ENCODE data around the gene C1GALT1C1.
"Not testable (repeated sequence)": the region's sequence is repeated elsewhere in the genome, so short reads cannot be mapped to it uniquely, and the experiment has no call there.

C1GALT1C1 gene

GRCh38 chrX:120653000-120653399 lies 23.1 kb upstream of the C1GALT1C1 start:
- H3F3A ChIP-seq (ENCODE audit: control insufficient read depth, insufficient read depth): no peaks in the 10 kb centered on the region
- H3K4me2 ChIP-seq (ENCODE audit: low read length): no peak overlapping the region
- no peaks in the 10 kb centered on the region for H3K27me3 ChIP-seq (ENCODE audit: control insufficient read depth, low read length)
- H3K4me1 ChIP-seq (ENCODE audit: control insufficient read depth, low read length): peaks cover 12% of the 10 kb centered on the region
- no peaks in the 10 kb centered on the region for H3K9me3 ChIP-seq (ENCODE audit: control insufficient read depth, insufficient read depth, low read length)
- no peaks in the 10 kb centered on the region for H3K36me3 ChIP-seq (ENCODE audit: control insufficient read depth, low read length)
- no peaks in the 10 kb centered on the region for H3K9me2 ChIP-seq (replicated peaks; ENCODE audit: control insufficient read depth, low read length)
- no peak overlapping the region for H3K4me3 ChIP-seq (ENCODE audit: low read length)
- no peak overlapping the region for H3K27ac ChIP-seq (ENCODE audit: low read depth, low read length)
- no peaks in the 10 kb centered on the region for H4K20me1 ChIP-seq (ENCODE audit: control insufficient read depth, insufficient read depth, low read depth, low read length)
- no peak for TF ChIP-seq EZH2phosphoT487 (IDR thresholded peaks at IDR 0.05; ENCODE audit: borderline replicate concordance, low read length)
- TF ChIP-seq CTCF (IDR thresholded peaks at IDR 0.05; ENCODE audit: low read depth, low read length, poor library complexity, severe bottlenecking): no peak
- H3K79me2 ChIP-seq (ENCODE audit: control insufficient read depth, low read length): no peaks in the 10 kb centered on the region

- not testable (repeated sequence) for H3K9me3 ChIP-seq (ENCODE audit: control insufficient read depth, insufficient read depth, low read length); H3K27ac ChIP-seq (ENCODE audit: low read depth, low read length); H3K79me2 ChIP-seq (ENCODE audit: control insufficient read depth, low read length); H4K20me1 ChIP-seq (ENCODE audit: control insufficient read depth, insufficient read depth, low read depth, low read length); H3K9me2 ChIP-seq (replicated peaks; ENCODE audit: control insufficient read depth, low read length); H3K4me2 ChIP-seq (ENCODE audit: low read length); H3K4me3 ChIP-seq (ENCODE audit: low read length); H3F3A ChIP-seq (ENCODE audit: control insufficient read depth, insufficient read depth); H3K27me3 ChIP-seq (ENCODE audit: control insufficient read depth, low read length); H3K36me3 ChIP-seq (ENCODE audit: control insufficient read depth, low read length)
- peaks cover 12% of the 10 kb centered on the region for H3K4me1 ChIP-seq (ENCODE audit: control insufficient read depth, low read length)
Observed at GRCh38 chrX:120652256-120652655, 22.4 kb upstream of the C1GALT1C1 start.

- peaks cover 12% of the 10 kb centered on the region for H3K4me1 ChIP-seq (ENCODE audit: control insufficient read depth, low read length)
- no peaks in the 10 kb centered on the region for H3K9me2 ChIP-seq (replicated peaks; ENCODE audit: control insufficient read depth, low read length)
- H3K27ac ChIP-seq (ENCODE audit: low read depth, low read length): no peak overlapping the region
- no peaks in the 10 kb centered on the region for H3K27me3 ChIP-seq (ENCODE audit: control insufficient read depth, low read length)
- no peak overlapping the region for H3K4me2 ChIP-seq (ENCODE audit: low read length)
- H3K9me3 ChIP-seq (ENCODE audit: control insufficient read depth, insufficient read depth, low read length): no peaks in the 10 kb centered on the region
- TF ChIP-seq EZH2phosphoT487 (IDR thresholded peaks at IDR 0.05; ENCODE audit: borderline replicate concordance, low read length): no peak
- no peak for TF ChIP-seq CTCF (IDR thresholded peaks at IDR 0.05; ENCODE audit: low read depth, low read length, poor library complexity, severe bottlenecking)
- H3K36me3 ChIP-seq (ENCODE audit: control insufficient read depth, low read length): no peaks in the 10 kb centered on the region
- no peaks in the 10 kb centered on the region for H3F3A ChIP-seq (ENCODE audit: control insufficient read depth, insufficient read depth)
- no peaks in the 10 kb centered on the region for H3K79me2 ChIP-seq (ENCODE audit: control insufficient read depth, low read length)
- no peaks in the 10 kb centered on the region for H4K20me1 ChIP-seq (ENCODE audit: control insufficient read depth, insufficient read depth, low read depth, low read length)
- H3K4me3 ChIP-seq (ENCODE audit: low read length): no peak overlapping the region
Observed at GRCh38 chrX:120647127-120647526, 17.3 kb upstream of the C1GALT1C1 start.

- H3K9me3 ChIP-seq (ENCODE audit: control insufficient read depth, insufficient read depth, low read length): no peaks in the 10 kb centered on the region
- H3K4me3 ChIP-seq (ENCODE audit: low read length): no peak overlapping the region
- H3K9me2 ChIP-seq (replicated peaks; ENCODE audit: control insufficient read depth, low read length): no peaks in the 10 kb centered on the region
- H3K27ac ChIP-seq (ENCODE audit: low read depth, low read length): no peak overlapping the region
- no peaks in the 10 kb centered on the region for H4K20me1 ChIP-seq (ENCODE audit: control insufficient read depth, insufficient read depth, low read depth, low read length)
- no peak overlapping the region for H3K4me2 ChIP-seq (ENCODE audit: low read length)
- no peaks in the 10 kb centered on the region for H3K36me3 ChIP-seq (ENCODE audit: control insufficient read depth, low read length)
- H3K4me1 ChIP-seq (ENCODE audit: control insufficient read depth, low read length): no peaks in the 10 kb centered on the region
- TF ChIP-seq EZH2phosphoT487 (IDR thresholded peaks at IDR 0.05; ENCODE audit: borderline replicate concordance, low read length) (no peak), CTCF (IDR thresholded peaks at IDR 0.05; ENCODE audit: low read depth, low read length, poor library complexity, severe bottlenecking) (no peak)
- H3K27me3 ChIP-seq (ENCODE audit: control insufficient read depth, low read length): no peaks in the 10 kb centered on the region
- H3K79me2 ChIP-seq (ENCODE audit: control insufficient read depth, low read length): no peaks in the 10 kb centered on the region
- H3F3A ChIP-seq (ENCODE audit: control insufficient read depth, insufficient read depth): no peaks in the 10 kb centered on the region
Observed at GRCh38 chrX:120642871-120643270, 13.0 kb upstream of the C1GALT1C1 start.
